Esophagus muscularis mucosa (tissue), 3 donors: Measurements from ENCODE around the gene LNPEP.

Experiments used
- POLR2AphosphoS5 ChIP-seq, 2 donors: sonication (generic); formaldehyde crosslinking; IDR thresholded peaks; one replicate each; pipeline ENCODE4 v1.6.1; 2017; ENCODE audit warnings: antibody characterized with exemption in 2 of 2
- TF ChIP-seq, protein P1 (sequence below), 3 experiments: fragments of 200-600 bp in 2 of 3; fragments of 450-650 bp in 1 of 3; sonication (generic) in 2 of 3; IDR thresholded peaks; one replicate each; pipeline ENCODE4 v1.5.1; 2017 to 2019; ENCODE audit warnings: antibody characterized with exemption in 3 of 3, mild to moderate bottlenecking in 2 of 3, moderate library complexity in 1 of 3

DNA sequence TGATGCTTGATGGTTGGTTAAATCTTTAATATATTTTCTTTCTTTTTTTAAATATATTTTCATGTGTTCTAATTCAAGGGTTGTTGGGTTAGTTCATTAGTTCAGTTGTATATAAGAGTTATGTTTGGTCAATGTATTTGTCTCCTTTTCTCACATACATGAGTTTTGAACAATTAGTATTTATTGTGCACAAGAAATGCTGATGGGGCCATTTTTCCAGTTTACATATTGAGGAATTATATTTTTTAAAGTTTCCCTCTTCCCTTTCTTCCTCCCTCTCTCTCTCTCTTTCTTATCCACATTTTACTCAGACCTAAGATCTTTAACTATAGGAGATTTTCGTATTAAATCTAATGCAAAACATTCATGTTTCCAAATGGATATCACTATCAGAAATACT is 74.0 kb downstream of the LNPEP start:
- TF ChIP-seq POLR2AphosphoS5 (IDR thresholded peaks at IDR 0.05), result no peak
- TF ChIP-seq, protein P1, sequence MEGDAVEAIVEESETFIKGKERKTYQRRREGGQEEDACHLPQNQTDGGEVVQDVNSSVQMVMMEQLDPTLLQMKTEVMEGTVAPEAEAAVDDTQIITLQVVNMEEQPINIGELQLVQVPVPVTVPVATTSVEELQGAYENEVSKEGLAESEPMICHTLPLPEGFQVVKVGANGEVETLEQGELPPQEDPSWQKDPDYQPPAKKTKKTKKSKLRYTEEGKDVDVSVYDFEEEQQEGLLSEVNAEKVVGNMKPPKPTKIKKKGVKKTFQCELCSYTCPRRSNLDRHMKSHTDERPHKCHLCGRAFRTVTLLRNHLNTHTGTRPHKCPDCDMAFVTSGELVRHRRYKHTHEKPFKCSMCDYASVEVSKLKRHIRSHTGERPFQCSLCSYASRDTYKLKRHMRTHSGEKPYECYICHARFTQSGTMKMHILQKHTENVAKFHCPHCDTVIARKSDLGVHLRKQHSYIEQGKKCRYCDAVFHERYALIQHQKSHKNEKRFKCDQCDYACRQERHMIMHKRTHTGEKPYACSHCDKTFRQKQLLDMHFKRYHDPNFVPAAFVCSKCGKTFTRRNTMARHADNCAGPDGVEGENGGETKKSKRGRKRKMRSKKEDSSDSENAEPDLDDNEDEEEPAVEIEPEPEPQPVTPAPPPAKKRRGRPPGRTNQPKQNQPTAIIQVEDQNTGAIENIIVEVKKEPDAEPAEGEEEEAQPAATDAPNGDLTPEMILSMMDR (IDR thresholded peaks at IDR 0.05), result no peak
